MCF 10A (cell line): ENCODE data around the gene CA11. TPM values are rescaled to one million over a fixed set of nuclear protein-coding genes. Genes with fewer than 3 reads are reported as not detected.

ENCODE experiments used
- BruUV-seq: library from RNA; stranded (reverse); fragments of 400-500 nt; replicated peaks from 2 replicates; lab custom pipeline; 2021; lab: Mats Ljungman, UMichigan
- CTCF ChIA-PET: fragments of 300-600 bp; sonication (Branson Sonifier 250); formaldehyde crosslinking; extraction: SDS; loops from one replicate; lab custom pipeline; 2021; ENCODE audit warnings: antibody characterized with exemption, inconsistent platforms; lab: Yijun Ruan, JAX
- POLR2A ChIA-PET: fragments of 300-600, 350-650 bp; sonication (Branson Sonifier 250); formaldehyde crosslinking; extraction: SDS; loops from one replicate; lab custom pipeline; 2020; ENCODE audit warnings: antibody characterized with exemption, inconsistent platforms; lab: Yijun Ruan, JAX
- DNase-seq: peaks from one replicate; pipeline ENCODE4 v3.0.0-alpha.2; 2018; ENCODE audit not compliant: unreplicated experiment
- H3K27ac Mint-ChIP-seq: one replicate; pipeline ENCODE4 v1.8.0; 2022; ENCODE audit warnings: mild to moderate bottlenecking, low read depth, mixed read lengths; ENCODE audit not compliant: unreplicated experiment
- H3K27me3 Mint-ChIP-seq: one replicate; pipeline ENCODE4 v1.8.0; 2022; ENCODE audit warnings: mixed read lengths; ENCODE audit not compliant: insufficient read depth, unreplicated experiment
- H3K36me3 Mint-ChIP-seq: one replicate; pipeline ENCODE4 v1.8.0; 2022; ENCODE audit warnings: mild to moderate bottlenecking, moderate library complexity, mixed read lengths; ENCODE audit not compliant: insufficient read depth, unreplicated experiment
- H3K4me1 Mint-ChIP-seq: one replicate; pipeline ENCODE4 v1.8.0; 2022; ENCODE audit warnings: mixed read lengths; ENCODE audit not compliant: insufficient read depth, unreplicated experiment
- H3K4me3 Mint-ChIP-seq: one replicate; pipeline ENCODE4 v1.8.0; 2022; ENCODE audit warnings: mild to moderate bottlenecking, moderate library complexity, mixed read lengths; ENCODE audit not compliant: unreplicated experiment
- H3K9me3 Mint-ChIP-seq: one replicate; pipeline ENCODE4 v1.8.0; 2022; ENCODE audit warnings: mixed read lengths; ENCODE audit not compliant: unreplicated experiment
- CTCF ChIP-seq: fragments of 200-600 bp; IDR thresholded peaks from one replicate; pipeline ENCODE4 v1.8.0; 2022; ENCODE audit warnings: antibody characterized with exemption, mild to moderate bottlenecking; ENCODE audit not compliant: unreplicated experiment
- intact Hi-C: fragments of 100-400 bp; cut with micrococcal nuclease; formaldehyde crosslinking; loops from 2 replicates; pipeline ENCODE4 v1.14.1; 2022
- total RNA-seq: library from RNA; stranded (reverse); gene quantifications from 2 replicates; pipeline ENCODE4 v1.2.3, GENCODE V29; 2022

Gene CA11
- total RNA-seq, 1 experiment from 2014 or later, result 2.9 TPM

GRCh38 chr19:48676487-48676886, 30.5 kb upstream of the CA11 start:
- no peak overlapping the region for H3K27ac Mint-ChIP-seq
- H3K27me3 Mint-ChIP-seq, result no peaks in the 10 kb centered on the region
- peaks cover 5% of the 10 kb centered on the region for H3K4me1 Mint-ChIP-seq
- ChIA-PET CTCF (interaction anchor here (0.7 to 2.4 kb wide), 6 partner anchors 18 to 166 kb away, joined by 3 to 6 read pairs (median 4); partner anchors contain the start of gene FUT2), POLR2A (interaction anchor here (0.7 kb wide), 1 partner anchor 17 kb away, joined by 3 read pairs; no protein-coding TSS in a partner anchor)
- no peaks in the 10 kb centered on the region for H3K9me3 Mint-ChIP-seq
- H3K4me3 Mint-ChIP-seq, result no peak overlapping the region
- DNase-seq, result no peak
- TF ChIP-seq CTCF, result no peak
- H3K36me3 Mint-ChIP-seq, result peaks cover 6% of the 10 kb centered on the region
- intact Hi-C loops, result loop anchor here (5.0 kb wide), 1 partner anchor 36 kb away; no protein-coding TSS in a partner anchor
- no TSS peak for BruUV-seq

- H3K27me3 Mint-ChIP-seq, result no peaks in the 10 kb centered on the region
- no TSS peak for BruUV-seq
- peak overlapping the region; percentile 23 for H3K4me3 Mint-ChIP-seq
- H3K27ac Mint-ChIP-seq, result no peak overlapping the region
- ChIA-PET CTCF (interaction anchor here (0.5 to 2.4 kb wide), 30 partner anchors 9 to 1640 kb away, joined by 3 to 12 read pairs (median 4); partner anchors contain the start of genes CA11 and FUT2), POLR2A (interaction anchor here (0.9 to 1.0 kb wide), 3 partner anchors 18 to 39 kb away, joined by 3 to 4 read pairs (median 3); no protein-coding TSS in a partner anchor)
- H3K4me1 Mint-ChIP-seq, result peaks cover 5% of the 10 kb centered on the region
- peak; percentile 86 for DNase-seq
- intact Hi-C loops, result loop anchor here (1.0 to 5.0 kb wide), 3 partner anchors 29 to 64 kb away; partner anchors contain the start of gene CA11
- peaks cover 6% of the 10 kb centered on the region for H3K36me3 Mint-ChIP-seq
- peak; percentile 70 for TF ChIP-seq CTCF
- peaks cover under 1% of the 10 kb centered on the region for H3K9me3 Mint-ChIP-seq
These were observed 29.2 kb upstream of the CA11 start for GRCh38 chr19:48674921-48675824.

- Mint-ChIP-seq H3K27me3 (no peaks in the 10 kb centered on the region), H3K4me3 (no peak overlapping the region), H3K27ac (no peak overlapping the region), H3K36me3 (peaks cover 6% of the 10 kb centered on the region), H3K9me3 (peaks cover 9% of the 10 kb centered on the region), H3K4me1 (peaks cover 5% of the 10 kb centered on the region)
- no peak for TF ChIP-seq CTCF
- ChIA-PET POLR2A (interaction anchor here (0.7 to 1.0 kb wide), 5 partner anchors 17 to 168 kb away, joined by 3 to 4 read pairs (median 3); no protein-coding TSS in a partner anchor), CTCF (interaction anchor here (0.6 to 2.4 kb wide), 18 partner anchors 8 to 337 kb away, joined by 3 to 12 read pairs (median 4); partner anchors contain the start of genes CA11 and FUT2)
- intact Hi-C loops, result no loop called here
- BruUV-seq, result no TSS peak
- no peak for DNase-seq
These were observed 28.3 kb upstream of the CA11 start for GRCh38 chr19:48674216-48674809.
